Bronchial epithelial cell (primary cell): ENCODE results near the gene SPAG9. TPM values are rescaled to one million over a fixed set of nuclear protein-coding genes. Genes with fewer than 3 reads are reported as not detected.

ENCODE experiments used
- DNase-seq: peaks from one replicate; pipeline ENCODE4 v3.0.0-alpha.2; 2010; ENCODE audit warnings: low read depth
- FAIRE-seq: peaks from 2 replicates; lab custom pipeline; 2011; peaks lifted over from hg19 to GRCh38; lab: Jason Lieb, UNC
- H3K27me3 ChIP-seq: 2 replicates; pipeline ENCODE4 v1.5.1; 2011; ENCODE audit warnings: low read length; ENCODE audit not compliant: control insufficient read depth, insufficient read depth
- H3K36me3 ChIP-seq: 2 replicates; pipeline ENCODE4 v1.5.1; 2011; ENCODE audit warnings: low read length; ENCODE audit not compliant: control insufficient read depth, insufficient read depth
- H3K4me3 ChIP-seq: 2 replicates; pipeline ENCODE4 v1.5.1; 2011; ENCODE audit warnings: mild to moderate bottlenecking, low read depth, low read length, control low read depth
- CTCF ChIP-seq: IDR thresholded peaks from 2 replicates; pipeline ENCODE4 v1.5.1; 2011; ENCODE audit warnings: mild to moderate bottlenecking, moderate library complexity, low read length, control low read depth, inconsistent platforms; ENCODE audit not compliant: insufficient read depth, severe bottlenecking
- total RNA-seq: library from RNA; depleted of rRNA; stranded (reverse); fragments of >200 nt; gene quantifications from 2 replicates; pipeline ENCODE4 v1.2.1, GENCODE V29; 2014

SPAG9 gene
- total RNA-seq, 1 donor from 2014 or later, result 85.0 TPM

- DNase-seq, result no peak
- H3K36me3 ChIP-seq, result no peaks in the 10 kb centered on the region
- H3K27me3 ChIP-seq, result no peaks in the 10 kb centered on the region
- H3K4me3 ChIP-seq, result no peak overlapping the region
- TF ChIP-seq CTCF, result no peak
- FAIRE-seq, result no peak
Measured at GRCh38 chr17:50914505-50915063, 206.1 kb downstream of the SPAG9 start.

GRCh38 chr17:50913120-50913519 lies 207.5 kb downstream of the SPAG9 start:
- H3K4me3 ChIP-seq, result no peak overlapping the region
- no peaks in the 10 kb centered on the region for H3K27me3 ChIP-seq
- no peaks in the 10 kb centered on the region for H3K36me3 ChIP-seq
- FAIRE-seq (no peak), DNase-seq (no peak)
- no peak for TF ChIP-seq CTCF

Other genes with a start within 250 kb of the SPAG9 start
- 129 and 204 TPM in 2 replicates for gene NME1, start 32.7 kb upstream of the SPAG9 start, total RNA-seq
- 995 and 1,613 TPM in 2 replicates for gene NME2, start 45.5 kb upstream of the SPAG9 start, total RNA-seq
- 9.1 and 10.5 TPM in 2 replicates for gene MBTD1, start 139.2 kb upstream of the SPAG9 start, total RNA-seq
- gene UTP18, start 139.7 kb upstream of the SPAG9 start, total RNA-seq, result 31.9 and 42.1 TPM in 2 replicates